Adrenal gland (tissue), 5 donors: ENCODE data around the gene DMBX1.

ENCODE experiments used
- CTCF ChIP-seq, 6 experiments: fragments of 450-650 bp in 4 of 6; fragments of 200-600 bp in 2 of 6; sonication (generic) in 1 of 6; IDR thresholded peaks; 1 replicate in 5 of 6; 2 replicates in 1 of 6; pipeline versions ENCODE4 v1.5.1 to v1.8.0; 2016 to 2021; ENCODE audit warnings: antibody characterized with exemption in 6 of 6, mild to moderate bottlenecking in 2 of 6, moderate library complexity in 1 of 6
- POLR2A ChIP-seq, 2 donors: fragments of 450-650 bp; IDR thresholded peaks; one replicate each; pipeline ENCODE4 v1.6.1; 2017; ENCODE audit warnings: antibody characterized with exemption in 2 of 2, mild to moderate bottlenecking in 2 of 2, moderate library complexity in 1 of 2
- donor health status: DM: no; HTN: no; CAD: no.

- TF ChIP-seq CTCF (IDR thresholded peaks at IDR 0.05), result no peak
- no peak for TF ChIP-seq POLR2A (IDR thresholded peaks at IDR 0.05)
Observed at GRCh38 chr1:46491443-46492268, 2.0 kb downstream of the DMBX1 start.
